ENCODE measurements around the gene ABCC3. TPM values are rescaled to one million over a fixed set of nuclear protein-coding genes. Genes with fewer than 3 reads are reported as not detected.

The ABCC3 gene
- total RNA-seq, 4 donors from 2014 or later: 1.5 to 19.2 (median 7.3) TPM

GRCh38 chr17:50640686-50641351 lies 6.1 kb downstream of the ABCC3 start:
- peaks cover 0 to 34% (median 17%) of the 10 kb centered on the region in 4 donors for H3K4me1 ChIP-seq
- no peaks in the 10 kb centered on the region for H3K9me3 ChIP-seq
- DNase-seq (ENCODE audit: low spot score in 2 of 2): peak in 1 of 2 donors; percentile 22
- TF ChIP-seq CTCF (IDR thresholded peaks at IDR 0.05): no peak
- TF ChIP-seq EP300 (IDR thresholded peaks at IDR 0.05): peak in 1 of 2 donors; percentile 43
- TF ChIP-seq POLR2A (IDR thresholded peaks at IDR 0.05): no peak
- no peak overlapping the region for H3K27ac ChIP-seq
- WGBS, 2 donors: 56 to 68% methylated on average over 12 of the region's 12 CpGs
- no peaks in the 10 kb centered on the region for H3K36me3 ChIP-seq
- no peak overlapping the region for H3K4me3 ChIP-seq
- H3K27me3 ChIP-seq: peaks cover 0 to 10% of the 10 kb centered on the region in 2 donors

- Histone ChIP-seq H3K9me3 (no peaks in the 10 kb centered on the region), H3K27ac (no peak overlapping the region), H3K4me1 (peaks cover 0 to 34% (median 17%) of the 10 kb centered on the region in 4 donors), H3K27me3 (peaks cover 0 to 5% of the 10 kb centered on the region in 2 donors), H3K4me3 (no peak overlapping the region), H3K36me3 (no peaks in the 10 kb centered on the region)
- 66 to 74% methylated on average over 3 of the region's 3 CpGs for WGBS, 2 donors
- no peak for DNase-seq (ENCODE audit: low spot score in 2 of 2)
- TF ChIP-seq CTCF (IDR thresholded peaks at IDR 0.05) (no peak), POLR2A (IDR thresholded peaks at IDR 0.05) (no peak), EP300 (IDR thresholded peaks at IDR 0.05) (no peak)
Measured at GRCh38 chr17:50641357-50641756, 6.7 kb downstream of the ABCC3 start.

- 92 to 94% methylated on average over 15 of the region's 15 CpGs for WGBS, 2 donors
- DNase-seq (ENCODE audit: low spot score in 2 of 2): no peak
- TF ChIP-seq EP300 (IDR thresholded peaks at IDR 0.05): no peak
- no peak for TF ChIP-seq CTCF (IDR thresholded peaks at IDR 0.05)
- no peak for TF ChIP-seq POLR2A (IDR thresholded peaks at IDR 0.05)
- Histone ChIP-seq H3K27me3 (no peaks in the 10 kb centered on the region), H3K4me3 (no peak overlapping the region), H3K9me3 (no peaks in the 10 kb centered on the region), H3K36me3 (no peaks in the 10 kb centered on the region), H3K27ac (no peak overlapping the region), H3K4me1 (peaks cover 0 to 34% (median 17%) of the 10 kb centered on the region in 4 donors)
Measured at GRCh38 chr17:50642071-50642721, 7.5 kb downstream of the ABCC3 start.

GRCh38 chr17:50642722-50643656 lies 8.3 kb downstream of the ABCC3 start:
- H3K27ac ChIP-seq: no peak overlapping the region
- no peaks in the 10 kb centered on the region for H3K27me3 ChIP-seq
- DNase-seq (ENCODE audit: low spot score in 2 of 2): no peak
- peaks cover 0 to 34% (median 17%) of the 10 kb centered on the region in 4 donors for H3K4me1 ChIP-seq
- H3K36me3 ChIP-seq: no peaks in the 10 kb centered on the region
- H3K9me3 ChIP-seq: no peaks in the 10 kb centered on the region
- 76 to 93% methylated on average over 6 to 10 of the region's 10 CpGs for WGBS, 2 donors
- TF ChIP-seq EP300 (IDR thresholded peaks at IDR 0.05) (no peak), POLR2A (IDR thresholded peaks at IDR 0.05) (no peak), CTCF (IDR thresholded peaks at IDR 0.05) (no peak)
- H3K4me3 ChIP-seq: no peak overlapping the region
